Calu3 (cell line): ENCODE measurements around the gene RFNG. TPM values are rescaled to one million over a fixed set of nuclear protein-coding genes. Genes with fewer than 3 reads are reported as not detected.

Experiments
- BruUV-seq: library from RNA; stranded (reverse); fragments of 400-500 nt; replicated peaks from 2 replicates; lab custom pipeline; 2021; lab: Mats Ljungman, UMichigan
- CTCF ChIA-PET: fragments of 300-600 bp; sonication (Branson Sonifier 250); formaldehyde crosslinking; loops from one replicate; lab custom pipeline; 2022; ENCODE audit warnings: antibody characterized with exemption; lab: Charles Lee
- DNase-seq: peaks from one replicate; pipeline ENCODE4 v3.0.0; 2022
- H3K27ac Mint-ChIP-seq: one replicate; pipeline ENCODE4 v1.8.0; 2022; ENCODE audit warnings: mixed read lengths; ENCODE audit not compliant: unreplicated experiment
- H3K27me3 Mint-ChIP-seq: one replicate; pipeline ENCODE4 v1.8.0; 2022; ENCODE audit warnings: mixed read lengths; ENCODE audit not compliant: unreplicated experiment
- H3K36me3 Mint-ChIP-seq: one replicate; pipeline ENCODE4 v1.8.0; 2022; ENCODE audit warnings: mild to moderate bottlenecking, moderate library complexity, mixed read lengths; ENCODE audit not compliant: insufficient read depth, unreplicated experiment
- H3K4me1 Mint-ChIP-seq: one replicate; pipeline ENCODE4 v1.8.0; 2022; ENCODE audit warnings: mild to moderate bottlenecking, low read depth, mixed read lengths; ENCODE audit not compliant: unreplicated experiment
- H3K4me3 Mint-ChIP-seq: one replicate; pipeline ENCODE4 v1.8.0; 2022; ENCODE audit warnings: mild to moderate bottlenecking, low read depth, moderate library complexity, mixed read lengths; ENCODE audit not compliant: unreplicated experiment
- H3K9me3 Mint-ChIP-seq: one replicate; pipeline ENCODE4 v1.8.0; 2022; ENCODE audit warnings: low read depth, mixed read lengths; ENCODE audit not compliant: unreplicated experiment
- intact Hi-C: fragments of 100-400 bp; cut with micrococcal nuclease; formaldehyde crosslinking; loops from one replicate; pipeline ENCODE4 v1.10.0; 2022; ENCODE audit not compliant: unreplicated experiment
- total RNA-seq: library from RNA; stranded (reverse); gene quantifications from 2 replicates; pipeline ENCODE4 v1.2.3, GENCODE V29; 2022
- TF ChIP-seq, protein P1 (sequence below): fragments of 200-600 bp; IDR thresholded peaks from one replicate; pipeline ENCODE4 v1.8.0; 2022; ENCODE audit warnings: antibody characterized with exemption; ENCODE audit not compliant: unreplicated experiment

The RFNG gene
- total RNA-seq, 1 experiment from 2014 or later = 33.5 TPM

GRCh38 chr17:82018152-82018988 lies 33.2 kb downstream of the RFNG start:
- CTCF ChIA-PET = interaction anchor here (0.6 kb wide), 1 partner anchor 88 kb away, joined by 6 read pairs; no protein-coding TSS in a partner anchor
- intact Hi-C loops = no loop called here
- no peak for DNase-seq

DNA sequence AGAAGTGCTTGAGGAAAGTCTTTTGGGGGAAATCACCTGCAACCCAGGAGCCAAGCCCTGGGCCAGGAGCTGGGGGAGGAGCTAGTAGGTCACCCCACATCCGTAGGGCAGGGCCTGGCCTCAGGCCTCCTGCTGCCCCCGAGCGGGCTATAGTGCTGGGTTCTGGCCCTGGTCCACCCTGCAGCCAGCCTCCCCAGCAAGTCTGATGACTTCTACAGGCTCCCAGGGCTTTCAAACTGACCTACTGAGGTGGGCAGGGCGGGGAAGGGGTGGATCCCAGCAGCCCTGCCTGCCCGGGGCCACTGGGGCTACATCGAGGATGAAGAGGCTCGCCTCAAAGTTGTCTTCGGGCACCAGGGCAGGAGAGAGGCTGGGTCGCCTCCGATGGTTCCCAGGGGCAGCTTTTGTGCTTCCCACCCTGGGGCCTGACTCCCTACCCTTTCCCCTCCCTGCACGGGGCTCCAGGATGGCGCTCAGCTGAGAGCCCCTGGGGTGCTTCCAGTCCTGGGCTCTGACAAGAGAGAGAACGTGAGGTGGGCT lies 33.9 kb downstream of the RFNG start:
- H3K27ac Mint-ChIP-seq = no peak overlapping the region
- intact Hi-C loops = no loop called here
- peaks cover 54% of the 10 kb centered on the region for H3K36me3 Mint-ChIP-seq
- no peaks in the 10 kb centered on the region for H3K27me3 Mint-ChIP-seq
- peaks cover 8% of the 10 kb centered on the region for H3K4me1 Mint-ChIP-seq
- no peak overlapping the region for H3K4me3 Mint-ChIP-seq
- no TSS peak for BruUV-seq
- TF ChIP-seq, protein P1, sequence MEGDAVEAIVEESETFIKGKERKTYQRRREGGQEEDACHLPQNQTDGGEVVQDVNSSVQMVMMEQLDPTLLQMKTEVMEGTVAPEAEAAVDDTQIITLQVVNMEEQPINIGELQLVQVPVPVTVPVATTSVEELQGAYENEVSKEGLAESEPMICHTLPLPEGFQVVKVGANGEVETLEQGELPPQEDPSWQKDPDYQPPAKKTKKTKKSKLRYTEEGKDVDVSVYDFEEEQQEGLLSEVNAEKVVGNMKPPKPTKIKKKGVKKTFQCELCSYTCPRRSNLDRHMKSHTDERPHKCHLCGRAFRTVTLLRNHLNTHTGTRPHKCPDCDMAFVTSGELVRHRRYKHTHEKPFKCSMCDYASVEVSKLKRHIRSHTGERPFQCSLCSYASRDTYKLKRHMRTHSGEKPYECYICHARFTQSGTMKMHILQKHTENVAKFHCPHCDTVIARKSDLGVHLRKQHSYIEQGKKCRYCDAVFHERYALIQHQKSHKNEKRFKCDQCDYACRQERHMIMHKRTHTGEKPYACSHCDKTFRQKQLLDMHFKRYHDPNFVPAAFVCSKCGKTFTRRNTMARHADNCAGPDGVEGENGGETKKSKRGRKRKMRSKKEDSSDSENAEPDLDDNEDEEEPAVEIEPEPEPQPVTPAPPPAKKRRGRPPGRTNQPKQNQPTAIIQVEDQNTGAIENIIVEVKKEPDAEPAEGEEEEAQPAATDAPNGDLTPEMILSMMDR = no peak
- no peak for DNase-seq
- CTCF ChIA-PET = interaction anchor here (0.6 kb wide), 1 partner anchor 88 kb away, joined by 6 read pairs; no protein-coding TSS in a partner anchor
- H3K9me3 Mint-ChIP-seq = no peaks in the 10 kb centered on the region

More at GRCh38 chr17:82018152-82018988, 33.2 kb downstream of the RFNG start:
- Mint-ChIP-seq H3K36me3 (peaks cover 61% of the 10 kb centered on the region), H3K4me1 (peaks cover 8% of the 10 kb centered on the region), H3K4me3 (no peak overlapping the region), H3K27me3 (no peaks in the 10 kb centered on the region), H3K27ac (no peak overlapping the region), H3K9me3 (no peaks in the 10 kb centered on the region)
- no TSS peak for BruUV-seq
- TF ChIP-seq, protein P1 = no peak

DNA sequence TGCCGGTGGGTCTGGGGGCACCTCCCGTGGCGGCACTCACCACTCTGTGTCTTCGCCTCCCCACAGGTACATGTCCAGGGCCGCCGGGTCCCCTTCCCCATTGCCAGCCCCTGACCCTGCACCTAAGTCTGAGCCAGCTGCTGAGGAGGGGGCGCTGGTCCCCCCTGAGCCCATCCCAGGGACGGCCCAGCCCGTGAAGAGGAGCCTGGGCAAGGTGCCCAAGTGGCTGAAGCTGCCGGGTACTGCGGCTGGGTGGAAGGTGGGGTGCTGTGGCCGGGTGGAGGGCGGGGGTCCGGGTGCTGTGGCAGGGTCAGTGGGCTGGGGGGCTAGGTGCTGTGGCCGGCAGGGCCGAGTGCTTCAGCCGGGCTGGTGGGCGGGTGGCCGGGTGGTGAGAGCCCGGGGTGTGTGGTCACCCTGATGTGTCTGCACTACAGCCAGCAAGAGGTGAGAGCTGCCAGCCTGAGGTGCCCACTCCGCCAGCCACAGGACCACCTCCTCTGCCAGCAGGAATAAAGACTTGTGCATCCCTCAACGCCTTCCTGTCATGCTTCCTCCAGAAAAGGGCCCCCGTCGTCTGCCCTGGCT lies 34.6 kb downstream of the RFNG start:
- Mint-ChIP-seq H3K27me3 (no peaks in the 10 kb centered on the region), H3K27ac (no peak overlapping the region), H3K4me3 (no peak overlapping the region), H3K9me3 (no peaks in the 10 kb centered on the region), H3K4me1 (peaks cover 8% of the 10 kb centered on the region), H3K36me3 (peaks cover 47% of the 10 kb centered on the region)
- TF ChIP-seq, protein P1 = no peak
- no TSS peak for BruUV-seq
- intact Hi-C loops = no loop called here
- DNase-seq = no peak
- CTCF ChIA-PET = no interaction called here

DNA sequence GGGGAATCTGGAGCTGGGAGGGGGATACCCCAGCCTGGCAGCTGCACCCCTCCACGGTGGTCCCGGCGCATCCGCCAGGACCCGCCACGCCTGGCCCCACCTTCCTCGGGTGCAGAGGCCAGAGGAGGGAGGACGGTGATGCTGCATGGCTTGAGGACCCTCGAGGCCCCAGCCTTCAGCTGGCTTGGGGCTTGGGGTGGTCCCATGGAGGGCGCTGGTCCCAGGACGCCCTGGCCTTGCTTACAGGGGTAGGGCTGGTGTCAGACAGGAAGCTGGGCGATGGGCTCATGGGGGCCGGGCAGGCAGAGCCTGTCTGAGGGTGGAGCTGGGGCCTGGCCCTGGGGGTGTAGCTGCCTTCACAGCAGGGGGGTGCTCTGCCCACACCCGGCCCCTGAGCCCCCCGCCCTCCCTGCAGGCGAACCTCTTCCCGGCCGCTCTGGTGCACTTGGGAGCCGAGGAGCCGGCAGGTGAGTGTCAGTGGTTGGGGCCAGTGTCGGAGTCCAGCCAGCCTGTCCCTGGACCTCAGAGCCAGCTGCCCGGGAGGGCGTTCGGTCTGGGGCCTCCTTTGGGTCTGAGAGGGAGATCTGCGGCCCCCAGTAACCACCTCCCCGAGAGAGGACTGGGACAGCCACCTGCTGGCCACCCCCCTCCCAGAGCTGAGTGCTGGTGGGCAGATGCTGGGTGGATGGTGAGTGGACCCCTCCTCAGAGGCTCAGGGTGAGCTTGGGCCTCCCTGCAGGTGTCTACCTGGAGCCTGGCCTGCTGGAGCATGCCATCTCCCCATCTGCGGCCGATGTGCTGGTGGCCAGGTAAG lies 35.3 kb downstream of the RFNG start:
- no peak overlapping the region for H3K27ac Mint-ChIP-seq
- TF ChIP-seq, protein P1 = no peak
- no peaks in the 10 kb centered on the region for H3K27me3 Mint-ChIP-seq
- CTCF ChIA-PET = no interaction called here
- BruUV-seq = no TSS peak
- no peak for DNase-seq
- H3K4me3 Mint-ChIP-seq = no peak overlapping the region
- intact Hi-C loops = no loop called here
- peaks cover 2% of the 10 kb centered on the region for H3K4me1 Mint-ChIP-seq
- no peaks in the 10 kb centered on the region for H3K9me3 Mint-ChIP-seq
- peaks cover 40% of the 10 kb centered on the region for H3K36me3 Mint-ChIP-seq
